Measurements from ENCODE around the gene REX1BD.

- no peak for TF ChIP-seq CTCF (IDR thresholded peaks at IDR 0.05)
- TF ChIP-seq POLR2A (IDR thresholded peaks at IDR 0.05), result no peak
Measured at GRCh38 chr19:18542941-18543813, 45.4 kb upstream of the REX1BD start, which contains the start of gene FKBP8.

Measured in heart left ventricle (tissue), 13 donors.